SK-N-SH (cell line): ENCODE measurements around the gene PTCH2. TPM values are rescaled to one million over a fixed set of nuclear protein-coding genes. Genes with fewer than 3 reads are reported as not detected.

Experiments
- CTCF ChIA-PET: fragments of 300-600, 350-600 bp; formaldehyde crosslinking; extraction: SDS; loops from one replicate; lab custom pipeline; 2021; lab: Yijun Ruan, JAX
- POLR2A ChIA-PET: fragments of 350-600 bp; sonication (Branson Sonifier 250); formaldehyde crosslinking; extraction: SDS; loops from one replicate; lab custom pipeline; 2020; ENCODE audit warnings: antibody characterized with exemption, inconsistent platforms; lab: Yijun Ruan, JAX
- DNase-seq: peaks from one replicate; pipeline ENCODE4 v3.0.0; 2012
- H2AFZ ChIP-seq: fragments of 200-600 bp; sonication (generic); 2 replicates; pipeline ENCODE4 v1.8.1; 2016; ENCODE audit warnings: antibody characterized with exemption, mild to moderate bottlenecking, low read depth
- H3F3A ChIP-seq: fragments of 200-600 bp; sonication (generic); replicated peaks from 2 replicates; pipeline ENCODE3; 2016; ENCODE audit warnings: antibody characterized with exemption, mild to moderate bottlenecking; ENCODE audit not compliant: insufficient read depth
- H3K27ac ChIP-seq, 2 experiments: fragments of 200-500 bp in 1 of 2; fragments of 200-600 bp in 1 of 2; sonication (Bioruptor generic) in 1 of 2; sonication (generic), shearing (Covaris generic) in 1 of 2; 2 replicates each; pipeline versions ENCODE4 v1.5.1 to v1.6.1; 2014 to 2016; ENCODE audit warnings: low read depth in 2 of 2, inconsistent platforms in 1 of 2, low read length in 1 of 2, mild to moderate bottlenecking in 1 of 2, mixed read lengths in 1 of 2
- H3K27me3 ChIP-seq: fragments of 200-600 bp; sonication (generic), shearing (Covaris generic); 2 replicates; pipeline ENCODE4 v1.6.1; 2016; ENCODE audit warnings: mixed run types; ENCODE audit not compliant: insufficient read depth
- H3K36me3 ChIP-seq, 2 experiments: fragments of 200-500 bp in 1 of 2; fragments of 200-600 bp in 1 of 2; sonication (Bioruptor generic) in 1 of 2; sonication (generic) in 1 of 2; replicated peaks in 1 of 2; 2 replicates each; pipeline versions ENCODE3 to v1.5.1; 2014 to 2016; ENCODE audit warnings: low read length in 1 of 2, mild to moderate bottlenecking in 1 of 2; ENCODE audit not compliant: insufficient read depth in 2 of 2, control insufficient read depth in 1 of 2
- H3K4me1 ChIP-seq, 2 experiments: fragments of 200-500 bp in 1 of 2; fragments of 200-600 bp in 1 of 2; sonication (Bioruptor generic) in 1 of 2; sonication (generic), shearing (Covaris generic) in 1 of 2; 2 replicates each; pipeline versions ENCODE4 v1.5.1 to v1.6.1; 2014 to 2016; ENCODE audit warnings: low read depth in 1 of 2, low read length in 1 of 2, mixed run types in 1 of 2; ENCODE audit not compliant: insufficient read depth in 2 of 2, control insufficient read depth in 1 of 2
- H3K4me2 ChIP-seq: fragments of 200-600 bp; sonication (generic), shearing (Covaris generic); 2 replicates; pipeline ENCODE4 v1.6.1; 2017; ENCODE audit warnings: mixed run types
- H3K4me3 ChIP-seq, 2 experiments: fragments of 200-500 bp in 1 of 2; fragments of 200-600 bp in 1 of 2; sonication (Bioruptor generic) in 1 of 2; sonication (generic), shearing (Covaris generic) in 1 of 2; 2 replicates each; pipeline versions ENCODE4 v1.5.1 to v1.8.1; 2014 to 2016; ENCODE audit warnings: low read depth in 2 of 2, inconsistent platforms in 1 of 2, low read length in 1 of 2, mild to moderate bottlenecking in 1 of 2, mixed read lengths in 1 of 2, moderate library complexity in 1 of 2
- H3K79me2 ChIP-seq: fragments of 200-600 bp; sonication (generic); 2 replicates; pipeline ENCODE4 v1.8.1; 2017; ENCODE audit warnings: mild to moderate bottlenecking; ENCODE audit not compliant: insufficient read depth
- H3K9ac ChIP-seq: fragments of 200-600 bp; sonication (generic); 2 replicates; pipeline ENCODE4 v1.6.1; 2017; ENCODE audit warnings: mixed run types
- H3K9me2 ChIP-seq: fragments of 200-600 bp; sonication (generic); 2 replicates; pipeline ENCODE4 v1.6.1; 2017; ENCODE audit warnings: mixed run types
- H3K9me3 ChIP-seq: fragments of 200-600 bp; sonication (generic); 2 replicates; pipeline ENCODE4 v1.6.1; 2017; ENCODE audit warnings: mixed run types, mild to moderate bottlenecking, moderate library complexity
- H4K20me1 ChIP-seq: fragments of 200-600 bp; sonication (generic); 2 replicates; pipeline ENCODE4 v1.6.1; 2017; ENCODE audit warnings: mild to moderate bottlenecking, mixed run types; ENCODE audit not compliant: insufficient read depth
- CHD2 ChIP-seq: fragments of 150-350 bp; IDR thresholded peaks from 2 replicates; pipeline ENCODE4 v1.6.1; 2018; ENCODE audit warnings: low read length; ENCODE audit not compliant: partially characterized antibody
- CTCF ChIP-seq: fragments of 200-600 bp; sonication (generic); IDR thresholded peaks from 2 replicates; pipeline ENCODE4 v1.6.1; 2017; ENCODE audit warnings: antibody characterized with exemption, mild to moderate bottlenecking, moderate library complexity
- EZH2phosphoT487 ChIP-seq: fragments of 200-600 bp; sonication (generic); IDR thresholded peaks from 2 replicates; pipeline ENCODE4 v1.6.1; 2017; ENCODE audit warnings: low read depth, mixed run types, mild to moderate bottlenecking, antibody characterized with exemption, moderate library complexity, borderline replicate concordance
- FOSL2 ChIP-seq: IDR thresholded peaks from 2 replicates; pipeline ENCODE4 v1.4.0; 2012; ENCODE audit warnings: low read depth, mild to moderate bottlenecking, moderate library complexity, borderline replicate concordance
- GABPA ChIP-seq: IDR thresholded peaks from 2 replicates; pipeline ENCODE4 v1.4.0; 2012; ENCODE audit warnings: low read depth, mild to moderate bottlenecking
- IRF3 ChIP-seq: fragments of 150-350 bp; IDR thresholded peaks from 2 replicates; pipeline ENCODE4 v1.6.1; 2016; ENCODE audit warnings: mild to moderate bottlenecking, low read depth, low read length
- JUND ChIP-seq: IDR thresholded peaks from 2 replicates; pipeline ENCODE4 v1.4.0; 2012
- MXI1 ChIP-seq: IDR thresholded peaks from 2 replicates; pipeline ENCODE4 v1.6.1; 2012; ENCODE audit warnings: mild to moderate bottlenecking, low read depth, low read length, improper control_type of control experiment
- NFIC ChIP-seq: IDR thresholded peaks from 2 replicates; pipeline ENCODE4 v1.4.0; 2012; ENCODE audit warnings: borderline replicate concordance
- PBX3 ChIP-seq: IDR thresholded peaks from 2 replicates; pipeline ENCODE4; 2012
- POLR2AphosphoS5 ChIP-seq: IDR thresholded peaks from 2 replicates; pipeline ENCODE4 v1.6.1; 2012; ENCODE audit warnings: low read depth, low read length
- RAD21 ChIP-seq: IDR thresholded peaks from 2 replicates; pipeline ENCODE4 v1.6.1; 2012; ENCODE audit warnings: mild to moderate bottlenecking, low read length
- RCOR1 ChIP-seq: fragments of 150-350 bp; IDR thresholded peaks from 2 replicates; pipeline ENCODE4 v1.6.1; 2017; ENCODE audit warnings: antibody characterized with exemption, low read length
- RFX5 ChIP-seq: IDR thresholded peaks from 2 replicates; pipeline ENCODE4 v1.6.1; 2012; ENCODE audit warnings: mild to moderate bottlenecking, improper control_type of control experiment, low read length
- TAF1 ChIP-seq: IDR thresholded peaks from 2 replicates; pipeline ENCODE4 v1.6.1; 2012; ENCODE audit warnings: low read depth, mild to moderate bottlenecking, low read length, moderate library complexity, borderline replicate concordance
- TCF12 ChIP-seq: IDR thresholded peaks from 2 replicates; pipeline ENCODE4 v1.4.0; 2012
- WGBS: methylation state at CpG from one replicate; pipeline ENCODE4 v1.1.6; 2017; ENCODE audit warnings: low lambda C conversion rate; 5-methylcytosine and 5-hydroxymethylcytosine counted together
- polyA plus RNA-seq, 3 experiments: library from polyadenylated mRNA; depleted of rRNA; stranded (reverse); fragments of >200 nt; gene quantifications; 2 replicates each; pipeline ENCODE4 v1.2.3, GENCODE V29; 2012
- TF ChIP-seq, protein P1 (sequence below): IDR thresholded peaks from 2 replicates; pipeline ENCODE4 v1.4.0; 2012; ENCODE audit warnings: low read depth

Gene PTCH2
- polyA plus RNA-seq, 1 of the 3 experiments (the other 2 are of a cell fraction), result 1.2 TPM

DNA sequence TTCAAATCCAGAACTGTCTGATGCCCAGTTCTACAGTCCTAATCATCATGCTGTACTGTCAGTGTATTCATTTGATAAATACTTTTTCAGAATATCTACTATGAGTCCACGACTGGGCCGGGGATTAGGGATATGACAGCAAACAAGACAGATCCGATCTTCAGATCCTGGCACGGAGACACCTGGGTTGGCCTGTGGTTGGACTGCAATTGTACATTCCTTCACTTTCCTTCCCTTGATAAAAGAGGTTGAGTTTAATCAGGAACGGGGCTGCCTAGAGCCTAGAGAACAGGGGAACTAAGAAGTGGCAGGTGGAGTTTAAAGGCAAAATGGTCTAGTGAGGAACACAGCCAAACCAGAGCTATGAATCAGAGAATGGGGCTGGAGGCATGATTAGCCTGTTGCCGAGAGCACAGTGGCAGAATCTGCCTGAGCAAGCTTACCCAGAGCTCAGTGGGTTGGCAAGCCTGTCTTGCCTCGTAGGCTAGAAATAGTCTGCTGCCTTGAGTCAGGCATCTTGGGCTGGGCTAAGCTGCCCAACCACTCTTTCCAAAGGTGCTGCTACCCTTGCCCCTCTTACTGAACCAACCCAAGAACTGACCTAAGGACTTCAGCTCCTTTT is 38.1 kb upstream of the PTCH2 start:
- no peaks in the 10 kb centered on the region; a peak in 1 of 4 replicates for H3K4me1 ChIP-seq
- H3K9me3 ChIP-seq, result no peaks in the 10 kb centered on the region
- H3K27ac ChIP-seq, result no peak overlapping the region; a peak in 1 of 4 replicates
- peak; percentile 23 for DNase-seq
- peaks cover 0 to 8% of the 10 kb centered on the region in 2 experiments for H3K36me3 ChIP-seq
- H3F3A ChIP-seq, result no peaks in the 10 kb centered on the region
- CTCF ChIA-PET, result no interaction called here
- H2AFZ ChIP-seq, result no peak overlapping the region
- POLR2A ChIA-PET, result no interaction called here
- no peak overlapping the region for H3K4me3 ChIP-seq
- H3K9me2 ChIP-seq, result no peaks in the 10 kb centered on the region
- H3K4me2 ChIP-seq, result no peak overlapping the region
- no peak for TF ChIP-seq RAD21
- TF ChIP-seq POLR2AphosphoS5, result no peak
- peak; percentile 9; the same call in 1 of the 2 replicates for TF ChIP-seq FOSL2
- TF ChIP-seq EZH2phosphoT487, result no peak
- no peak for TF ChIP-seq MXI1
- no peak for TF ChIP-seq JUND
- no peak for TF ChIP-seq PBX3
- TF ChIP-seq CTCF, result no peak
- TF ChIP-seq IRF3, result no peak
- TF ChIP-seq CHD2, result no peak
- no peak for TF ChIP-seq RCOR1
- no peak for TF ChIP-seq GABPA
- TF ChIP-seq TAF1, result no peak
- TF ChIP-seq NFIC, result peak; percentile 33; the same call in 1 of the 2 replicates
- peak; percentile 71; the same call in 1 of the 2 replicates for TF ChIP-seq RFX5
- TF ChIP-seq, protein P1, sequence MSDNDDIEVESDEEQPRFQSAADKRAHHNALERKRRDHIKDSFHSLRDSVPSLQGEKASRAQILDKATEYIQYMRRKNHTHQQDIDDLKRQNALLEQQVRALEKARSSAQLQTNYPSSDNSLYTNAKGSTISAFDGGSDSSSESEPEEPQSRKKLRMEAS, result no peak
- no peak for TF ChIP-seq TCF12
- no peaks in the 10 kb centered on the region for H3K79me2 ChIP-seq
- H4K20me1 ChIP-seq, result no peaks in the 10 kb centered on the region
- 93% methylated on average over 7 of the region's 7 CpGs for WGBS
- no peaks in the 10 kb centered on the region for H3K27me3 ChIP-seq
- no peak overlapping the region for H3K9ac ChIP-seq
